DOHH2 (cell line): ENCODE measurements around the gene FGD4.
A peak's percentile ranks its signal among the peaks of the same experiment; 100 is the strongest.

Experiments
- H3F3A ChIP-seq: fragments of 200-600 bp; sonication (generic), shearing (Covaris generic); 2 replicates; pipeline ENCODE4 v1.6.0; 2016; ENCODE audit warnings: antibody characterized with exemption, mild to moderate bottlenecking; ENCODE audit not compliant: control insufficient read depth, insufficient read depth
- H3K27ac ChIP-seq: fragments of 200-600 bp; sonication (generic); 2 replicates; pipeline ENCODE4 v1.5.1; 2014; ENCODE audit warnings: low read depth, mild to moderate bottlenecking, low read length, moderate library complexity
- H3K27me3 ChIP-seq: fragments of 200-600 bp; sonication (generic); 2 replicates; pipeline ENCODE4 v1.6.1; 2014; ENCODE audit warnings: mild to moderate bottlenecking, low read length, mixed read lengths; ENCODE audit not compliant: control insufficient read depth
- H3K36me3 ChIP-seq: fragments of 200-600 bp; sonication (generic); 2 replicates; pipeline ENCODE4 v1.6.1; 2014; ENCODE audit warnings: mild to moderate bottlenecking, low read length, moderate library complexity, mixed read lengths; ENCODE audit not compliant: control insufficient read depth
- H3K4me1 ChIP-seq: fragments of 200-600 bp; sonication (generic); 2 replicates; pipeline ENCODE4 v1.6.1; 2014; ENCODE audit warnings: mild to moderate bottlenecking, low read length, mixed read lengths; ENCODE audit not compliant: control insufficient read depth
- H3K4me2 ChIP-seq: fragments of 200-600 bp; sonication (generic); 2 replicates; pipeline ENCODE4 v1.6.0; 2014; ENCODE audit warnings: mild to moderate bottlenecking, low read length, moderate library complexity
- H3K4me3 ChIP-seq: fragments of 200-600 bp; sonication (generic); 2 replicates; pipeline ENCODE4 v1.5.1; 2014; ENCODE audit warnings: mild to moderate bottlenecking, low read length, mixed read lengths
- H3K79me2 ChIP-seq: fragments of 200-600 bp; sonication (generic); 2 replicates; pipeline ENCODE4 v1.6.1; 2014; ENCODE audit warnings: mild to moderate bottlenecking, low read length, mixed read lengths; ENCODE audit not compliant: control insufficient read depth
- H3K9me2 ChIP-seq: fragments of 200-600 bp; sonication (generic); replicated peaks from 2 replicates; pipeline ENCODE4 v1.6.1; 2014; ENCODE audit warnings: mild to moderate bottlenecking, low read length, mixed read lengths; ENCODE audit not compliant: control insufficient read depth
- H3K9me3 ChIP-seq: fragments of 200-600 bp; sonication (generic); 2 replicates; pipeline ENCODE4 v1.6.1; 2014; ENCODE audit warnings: antibody characterized with exemption, low read length, mixed read lengths; ENCODE audit not compliant: control insufficient read depth, insufficient read depth
- H4K20me1 ChIP-seq: fragments of 200-600 bp; sonication (generic); 2 replicates; pipeline ENCODE4 v1.6.0; 2014; ENCODE audit warnings: low read depth, mild to moderate bottlenecking, antibody characterized with exemption, low read length, moderate library complexity; ENCODE audit not compliant: control insufficient read depth, insufficient read depth
- EZH2phosphoT487 ChIP-seq: fragments of 200-600 bp; sonication (generic); IDR thresholded peaks from 2 replicates; pipeline ENCODE4 v1.6.1; 2017; ENCODE audit warnings: borderline replicate concordance, mild to moderate bottlenecking, antibody characterized with exemption, low read length, moderate library complexity, mixed read lengths
- TF ChIP-seq, protein P1 (sequence below): fragments of 200-600 bp; sonication (generic); IDR thresholded peaks from one replicate; pipeline ENCODE4 v1.5.1; 2014; ENCODE audit warnings: antibody characterized with exemption, mild to moderate bottlenecking, low read depth, low read length; ENCODE audit not compliant: poor library complexity, severe bottlenecking

The FGD4 gene

DNA sequence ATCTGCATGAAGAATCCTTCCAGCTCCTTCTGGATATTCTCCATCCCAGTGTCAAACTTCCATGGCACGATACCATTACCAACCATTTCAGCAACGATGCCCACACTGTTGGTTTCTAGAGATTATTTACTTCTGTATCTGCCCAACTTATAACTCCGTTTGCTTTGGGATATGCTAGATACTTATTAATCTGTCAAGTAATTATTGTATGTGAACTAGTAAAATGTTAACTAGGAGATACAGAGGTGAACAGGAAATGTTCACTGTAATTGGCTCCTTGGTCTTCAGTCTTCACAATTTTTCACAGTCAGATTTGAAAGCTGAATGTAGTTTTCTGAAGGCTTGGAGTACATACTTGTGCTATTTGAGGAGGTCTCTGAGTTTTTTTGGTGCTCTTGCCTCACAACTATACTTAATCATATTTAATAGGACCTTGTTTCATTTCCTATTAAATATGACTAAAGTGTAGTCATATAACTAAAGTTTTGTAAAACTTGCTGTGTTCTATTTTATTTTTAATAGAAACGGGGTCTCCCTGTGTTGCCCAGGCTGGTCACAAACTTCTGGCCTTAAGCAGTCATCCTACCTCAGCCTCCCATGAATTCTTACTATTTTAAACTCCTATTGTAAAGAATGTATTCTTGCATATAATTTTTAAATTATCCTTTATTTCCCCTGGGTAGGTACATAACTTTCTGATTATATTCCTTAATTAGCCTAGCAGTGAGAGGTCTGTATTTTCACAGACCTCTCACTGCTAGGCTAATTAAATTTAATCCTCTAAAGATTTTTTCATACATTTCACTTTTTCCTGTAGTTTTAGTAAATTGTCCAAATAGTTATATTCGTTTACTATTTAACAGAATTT, 79.7 kb downstream of the FGD4 start:
- TF ChIP-seq, protein P1, sequence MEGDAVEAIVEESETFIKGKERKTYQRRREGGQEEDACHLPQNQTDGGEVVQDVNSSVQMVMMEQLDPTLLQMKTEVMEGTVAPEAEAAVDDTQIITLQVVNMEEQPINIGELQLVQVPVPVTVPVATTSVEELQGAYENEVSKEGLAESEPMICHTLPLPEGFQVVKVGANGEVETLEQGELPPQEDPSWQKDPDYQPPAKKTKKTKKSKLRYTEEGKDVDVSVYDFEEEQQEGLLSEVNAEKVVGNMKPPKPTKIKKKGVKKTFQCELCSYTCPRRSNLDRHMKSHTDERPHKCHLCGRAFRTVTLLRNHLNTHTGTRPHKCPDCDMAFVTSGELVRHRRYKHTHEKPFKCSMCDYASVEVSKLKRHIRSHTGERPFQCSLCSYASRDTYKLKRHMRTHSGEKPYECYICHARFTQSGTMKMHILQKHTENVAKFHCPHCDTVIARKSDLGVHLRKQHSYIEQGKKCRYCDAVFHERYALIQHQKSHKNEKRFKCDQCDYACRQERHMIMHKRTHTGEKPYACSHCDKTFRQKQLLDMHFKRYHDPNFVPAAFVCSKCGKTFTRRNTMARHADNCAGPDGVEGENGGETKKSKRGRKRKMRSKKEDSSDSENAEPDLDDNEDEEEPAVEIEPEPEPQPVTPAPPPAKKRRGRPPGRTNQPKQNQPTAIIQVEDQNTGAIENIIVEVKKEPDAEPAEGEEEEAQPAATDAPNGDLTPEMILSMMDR = no peak
- TF ChIP-seq EZH2phosphoT487 = no peak
- Histone ChIP-seq H3K9me2 (no peaks in the 10 kb centered on the region), H3K27me3 (no peaks in the 10 kb centered on the region), H3K4me1 (peaks cover 80% of the 10 kb centered on the region), H3K4me2 (peak overlapping the region; percentile 69), H4K20me1 (no peaks in the 10 kb centered on the region), H3K79me2 (no peaks in the 10 kb centered on the region), H3K9me3 (no peaks in the 10 kb centered on the region), H3K27ac (peak overlapping the region; percentile 64), H3F3A (peaks cover 21% of the 10 kb centered on the region), H3K36me3 (no peaks in the 10 kb centered on the region), H3K4me3 (peak overlapping the region; percentile 40)

DNA sequence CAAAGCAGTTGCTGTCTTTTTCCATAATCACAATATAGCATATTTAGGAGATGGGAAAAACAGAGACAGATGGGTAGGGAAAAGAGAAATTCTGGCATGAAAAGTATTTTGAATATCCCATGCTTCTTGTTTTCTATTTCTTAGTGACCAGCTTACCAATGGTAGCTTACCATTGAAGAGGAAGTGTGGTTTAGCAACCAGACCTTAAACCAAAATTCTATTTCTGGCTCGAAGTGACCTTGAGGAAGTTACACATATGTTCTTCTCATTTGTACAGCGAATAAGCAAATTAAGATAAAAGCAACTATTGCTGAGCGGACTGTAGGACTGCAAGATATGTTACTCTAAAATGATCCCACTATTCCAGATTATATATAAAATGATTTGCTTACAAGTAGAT, 82.9 kb downstream of the FGD4 start:
- H3F3A ChIP-seq = peaks cover 21% of the 10 kb centered on the region
- H3K4me2 ChIP-seq = peak overlapping the region; percentile 87
- H3K4me1 ChIP-seq = peaks cover 72% of the 10 kb centered on the region
- TF ChIP-seq, protein P1 = no peak
- no peak for TF ChIP-seq EZH2phosphoT487
- H3K36me3 ChIP-seq = no peaks in the 10 kb centered on the region
- peak overlapping the region; percentile 63 for H3K4me3 ChIP-seq
- no peaks in the 10 kb centered on the region for H3K79me2 ChIP-seq
- no peaks in the 10 kb centered on the region for H3K9me2 ChIP-seq
- H3K27me3 ChIP-seq = no peaks in the 10 kb centered on the region
- H3K27ac ChIP-seq = peak overlapping the region; percentile 42
- H3K9me3 ChIP-seq = no peaks in the 10 kb centered on the region
- H4K20me1 ChIP-seq = no peaks in the 10 kb centered on the region

DNA sequence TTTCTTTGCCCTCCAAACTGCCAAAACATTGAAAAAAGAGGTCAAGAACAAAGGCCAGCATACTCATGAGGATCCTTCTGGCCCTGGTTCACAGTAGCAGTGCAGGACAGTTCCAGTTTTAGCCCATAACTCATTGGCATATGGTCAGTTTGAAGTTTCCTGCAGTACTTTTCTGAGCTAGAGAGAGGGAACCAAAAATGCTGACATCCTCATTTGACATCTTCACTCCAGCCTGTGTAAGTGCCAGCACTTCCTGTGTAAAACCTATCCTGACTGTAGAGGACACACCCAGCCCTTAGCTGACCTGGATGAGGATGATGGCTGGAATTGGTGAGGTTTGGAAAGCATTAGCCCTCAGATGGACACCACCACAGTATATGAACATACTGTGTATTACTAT, 84.1 kb downstream of the FGD4 start:
- Histone ChIP-seq H3F3A (peaks cover 21% of the 10 kb centered on the region), H3K27me3 (no peaks in the 10 kb centered on the region), H3K4me1 (peaks cover 63% of the 10 kb centered on the region), H3K79me2 (no peaks in the 10 kb centered on the region), H3K9me2 (no peaks in the 10 kb centered on the region), H4K20me1 (no peaks in the 10 kb centered on the region), H3K4me3 (peak overlapping the region; percentile 63), H3K9me3 (no peaks in the 10 kb centered on the region), H3K4me2 (peak overlapping the region; percentile 87), H3K36me3 (no peaks in the 10 kb centered on the region), H3K27ac (0 out of 2 replicates have a peak overlapping the region, but pooled peaks have one; percentile 42)
- no peak for TF ChIP-seq EZH2phosphoT487
- TF ChIP-seq, protein P1 = no peak
